Tibial nerve (tissue), 4 donors: ENCODE results near the gene ZNRF3. TPM values are rescaled to one million over a fixed set of nuclear protein-coding genes. Genes with fewer than 3 reads are reported as not detected.
"Not testable (repeated sequence)": the region's sequence is repeated elsewhere in the genome, so short reads cannot be mapped to it uniquely, and the experiment has no call there.

ENCODE experiments used
- DNase-seq, 2 donors: peaks; one replicate each; pipeline ENCODE4 v3.0.0-alpha.2; 2019; ENCODE audit warnings: low spot score in 2 of 2
- H3K27ac ChIP-seq, 4 donors: fragments of 200-600 bp; sonication (generic) in 3 of 4; one replicate each; pipeline ENCODE4 v1.5.1; 2017 to 2019; ENCODE audit warnings: mild to moderate bottlenecking in 1 of 4
- H3K27me3 ChIP-seq, 2 donors: fragments of 200-600 bp; sonication (generic) in 1 of 2; one replicate each; pipeline versions ENCODE4 v1.5.1 to v1.6.0; 2017 to 2019
- H3K36me3 ChIP-seq, 3 donors: fragments of 200-600 bp; sonication (generic); one replicate each; pipeline ENCODE4 v1.5.1; 2018 to 2019
- H3K4me1 ChIP-seq, 4 donors: fragments of 200-600 bp; sonication (generic) in 3 of 4; one replicate each; pipeline ENCODE4 v1.5.1; 2017 to 2019
- H3K4me3 ChIP-seq, 4 donors: fragments of 200-600 bp; sonication (generic) in 3 of 4; one replicate each; pipeline ENCODE4 v1.5.1; 2017 to 2019; ENCODE audit warnings: mild to moderate bottlenecking in 1 of 4, moderate library complexity in 1 of 4
- H3K9me3 ChIP-seq, 4 donors: fragments of 200-600 bp; sonication (generic) in 3 of 4; one replicate each; pipeline ENCODE4 v1.5.1; 2017 to 2019
- EP300 ChIP-seq, 2 donors: sonication (generic); formaldehyde crosslinking; IDR thresholded peaks; one replicate each; pipeline ENCODE4 v1.6.1; 2017; ENCODE audit warnings: antibody characterized with exemption in 2 of 2, mild to moderate bottlenecking in 1 of 2
- POLR2A ChIP-seq, 2 donors: fragments of 450-650 bp; IDR thresholded peaks; one replicate each; pipeline ENCODE4 v1.6.1; 2017; ENCODE audit warnings: antibody characterized with exemption in 2 of 2, mild to moderate bottlenecking in 2 of 2, moderate library complexity in 2 of 2
- WGBS, 2 donors: methylation state at CpG; one replicate each; pipeline ENCODE4 v1.1.5; 2018; 5-methylcytosine and 5-hydroxymethylcytosine counted together
- total RNA-seq, 4 donors: library from RNA; depleted of rRNA; stranded (reverse); fragments of >200 nt; gene quantifications; one replicate each; pipeline ENCODE4 v1.1.0, GENCODE V29; 2016
- TF ChIP-seq, protein P1 (sequence below), 5 experiments: fragments of 200-600 bp in 3 of 5; fragments of 450-650 bp in 2 of 5; sonication (generic) in 3 of 5; IDR thresholded peaks; one replicate each; pipeline ENCODE4 v1.5.1; 2016 to 2019; ENCODE audit warnings: antibody characterized with exemption in 5 of 5, mild to moderate bottlenecking in 3 of 5, moderate library complexity in 2 of 5

The ZNRF3 gene
- total RNA-seq, 4 donors from 2014 or later, result 18.0 to 37.9 (median 23.5) TPM

DNA sequence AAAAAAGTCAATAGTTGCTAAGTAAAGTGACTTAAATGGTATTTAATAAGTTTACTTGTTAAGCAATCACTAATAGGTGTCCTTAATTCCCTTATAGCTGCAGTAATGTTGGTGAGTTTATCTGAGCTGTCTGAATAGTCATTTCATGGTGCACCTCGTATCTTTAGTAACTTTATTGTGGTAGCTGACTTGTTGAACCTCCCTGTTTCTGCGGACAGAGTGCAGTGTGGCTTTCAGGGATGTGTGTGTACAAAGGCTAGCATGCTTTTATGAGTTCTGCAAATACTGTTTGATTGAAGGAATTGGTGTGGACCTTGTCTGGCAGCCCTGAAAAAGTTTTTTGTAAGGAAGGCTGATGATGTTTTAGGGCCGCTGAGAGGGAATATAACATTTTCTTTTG is 2.6 kb downstream of the ZNRF3 start:
- TF ChIP-seq POLR2A (IDR thresholded peaks at IDR 0.05) (no peak), EP300 (IDR thresholded peaks at IDR 0.05) (no peak)
- TF ChIP-seq, protein P1, sequence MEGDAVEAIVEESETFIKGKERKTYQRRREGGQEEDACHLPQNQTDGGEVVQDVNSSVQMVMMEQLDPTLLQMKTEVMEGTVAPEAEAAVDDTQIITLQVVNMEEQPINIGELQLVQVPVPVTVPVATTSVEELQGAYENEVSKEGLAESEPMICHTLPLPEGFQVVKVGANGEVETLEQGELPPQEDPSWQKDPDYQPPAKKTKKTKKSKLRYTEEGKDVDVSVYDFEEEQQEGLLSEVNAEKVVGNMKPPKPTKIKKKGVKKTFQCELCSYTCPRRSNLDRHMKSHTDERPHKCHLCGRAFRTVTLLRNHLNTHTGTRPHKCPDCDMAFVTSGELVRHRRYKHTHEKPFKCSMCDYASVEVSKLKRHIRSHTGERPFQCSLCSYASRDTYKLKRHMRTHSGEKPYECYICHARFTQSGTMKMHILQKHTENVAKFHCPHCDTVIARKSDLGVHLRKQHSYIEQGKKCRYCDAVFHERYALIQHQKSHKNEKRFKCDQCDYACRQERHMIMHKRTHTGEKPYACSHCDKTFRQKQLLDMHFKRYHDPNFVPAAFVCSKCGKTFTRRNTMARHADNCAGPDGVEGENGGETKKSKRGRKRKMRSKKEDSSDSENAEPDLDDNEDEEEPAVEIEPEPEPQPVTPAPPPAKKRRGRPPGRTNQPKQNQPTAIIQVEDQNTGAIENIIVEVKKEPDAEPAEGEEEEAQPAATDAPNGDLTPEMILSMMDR (IDR thresholded peaks at IDR 0.05), result no peak
- peaks cover 0 to 48% (median 16%) of the 10 kb centered on the region in 4 donors for H3K4me1 ChIP-seq
- H3K9me3 ChIP-seq, result no peaks in the 10 kb centered on the region
- H3K36me3 ChIP-seq, result no peaks in the 10 kb centered on the region
- no peak overlapping the region for H3K27ac ChIP-seq
- H3K4me3 ChIP-seq, result no peak overlapping the region
- H3K27me3 ChIP-seq, result no peaks in the 10 kb centered on the region
- no peak for DNase-seq
- 72 to 77% methylated on average over 3 of the region's 3 CpGs for WGBS, 2 donors

DNA sequence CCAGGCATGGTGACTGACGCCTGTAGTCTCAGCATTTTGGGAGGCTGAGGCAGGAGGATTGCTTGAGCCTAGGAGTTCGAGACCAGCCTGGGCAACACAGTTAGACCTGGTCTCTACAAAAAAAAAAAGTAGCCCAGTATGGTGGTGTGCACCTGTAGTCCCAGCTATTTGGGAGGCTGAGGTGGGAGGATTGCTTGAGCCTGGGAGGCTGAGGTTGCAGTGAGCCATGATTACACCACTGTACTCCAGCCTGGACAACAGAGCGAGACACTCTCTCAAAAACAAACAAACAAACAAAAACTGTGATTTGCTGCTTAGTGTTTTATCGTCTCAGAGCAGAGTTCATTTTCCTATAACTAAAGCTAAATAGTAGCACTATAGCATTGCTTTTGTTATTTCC is 3.3 kb downstream of the ZNRF3 start:
- peaks cover 0 to 49% (median 16%) of the 10 kb centered on the region in 4 donors for H3K4me1 ChIP-seq
- 95 to 99% methylated on average over 4 of the region's 4 CpGs for WGBS, 2 donors
- H3K4me3 ChIP-seq, result not testable (repeated sequence)

DNA sequence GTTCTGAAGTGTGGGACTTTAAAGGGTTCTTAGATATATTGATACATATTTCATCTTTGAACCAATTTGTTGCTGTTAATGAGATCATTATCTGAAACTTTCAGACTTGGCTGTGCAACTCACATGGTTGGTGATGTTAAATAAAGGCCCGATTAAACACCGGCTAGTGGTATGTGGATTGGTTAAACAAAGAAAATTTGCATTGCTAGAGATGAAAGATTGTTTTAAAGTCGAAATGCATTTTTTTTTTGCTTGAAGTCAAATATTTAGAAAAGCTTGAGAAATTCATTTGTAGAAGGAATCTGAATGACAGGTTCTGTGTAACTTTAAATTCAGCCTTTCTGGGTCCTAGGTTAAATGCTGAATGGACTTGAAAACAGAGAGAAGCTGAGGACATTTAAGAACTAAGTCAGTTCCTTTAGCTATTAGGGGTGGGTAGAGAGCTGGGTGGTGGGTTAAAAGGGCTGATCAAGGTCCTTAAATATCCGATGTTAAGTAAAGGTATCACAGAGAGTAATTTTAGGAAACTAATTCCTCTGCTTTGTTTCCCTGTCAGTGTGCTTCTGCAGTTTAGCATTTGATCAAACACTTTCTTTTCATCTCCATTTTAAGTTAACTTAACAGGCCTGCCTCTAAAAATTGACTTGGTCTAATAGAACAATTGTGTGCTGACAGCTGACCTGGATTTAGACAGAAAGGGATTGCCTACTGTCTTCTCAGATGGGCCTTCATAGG is 4.5 kb downstream of the ZNRF3 start:
- Histone ChIP-seq H3K36me3 (no peaks in the 10 kb centered on the region), H3K27me3 (no peaks in the 10 kb centered on the region), H3K4me1 (peaks cover 0 to 52% (median 10%) of the 10 kb centered on the region in 4 donors), H3K9me3 (no peaks in the 10 kb centered on the region), H3K4me3 (no peak overlapping the region), H3K27ac (no peak overlapping the region)
- WGBS, 2 donors, result 67 to 68% methylated on average over 4 of the region's 4 CpGs
- TF ChIP-seq POLR2A (IDR thresholded peaks at IDR 0.05), result no peak
- TF ChIP-seq, protein P1 (IDR thresholded peaks at IDR 0.05), result no peak
- TF ChIP-seq EP300 (IDR thresholded peaks at IDR 0.05), result no peak
- no peak for DNase-seq

More for the DNA sequence above, 3.3 kb downstream of the ZNRF3 start:
- not testable (repeated sequence) for DNase-seq, H3K36me3 ChIP-seq, H3K9me3 ChIP-seq, H3K27ac ChIP-seq, H3K27me3 ChIP-seq

DNA sequence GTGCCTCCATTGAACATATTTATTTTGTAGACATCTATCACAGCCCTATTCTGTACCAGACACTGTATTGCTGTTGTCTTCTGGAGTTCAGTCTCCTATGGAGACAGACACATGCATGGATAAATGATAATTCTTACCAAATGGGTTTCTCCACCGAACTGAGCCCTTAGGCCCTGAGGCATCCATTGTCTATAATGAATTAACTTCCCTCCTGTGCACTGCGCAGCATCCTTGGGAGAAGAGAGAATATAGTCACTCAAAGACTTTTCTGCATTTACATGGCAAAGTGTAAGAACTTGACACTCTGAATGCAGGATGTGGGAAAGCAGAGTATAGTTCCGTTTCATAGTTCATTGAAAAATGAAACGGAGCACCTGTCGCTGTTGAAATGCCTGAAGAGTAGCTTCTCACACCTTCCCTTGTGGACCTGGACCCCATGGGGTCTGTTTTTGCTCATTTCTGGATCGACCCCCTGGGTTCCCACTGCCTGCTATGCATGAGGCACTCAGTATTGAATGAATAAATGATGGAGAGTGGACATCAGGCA is 6.2 kb downstream of the ZNRF3 start:
- TF ChIP-seq EP300 (IDR thresholded peaks at IDR 0.05) (no peak), POLR2A (IDR thresholded peaks at IDR 0.05) (no peak)
- TF ChIP-seq, protein P1 (IDR thresholded peaks at IDR 0.05), result no peak
- no peak for DNase-seq
- no peak overlapping the region for H3K4me3 ChIP-seq
- H3K9me3 ChIP-seq, result no peaks in the 10 kb centered on the region
- H3K4me1 ChIP-seq, result peaks cover 0 to 48% (median 9%) of the 10 kb centered on the region in 4 donors
- no peak overlapping the region for H3K27ac ChIP-seq
- no peaks in the 10 kb centered on the region for H3K36me3 ChIP-seq
- no peaks in the 10 kb centered on the region for H3K27me3 ChIP-seq
- 89 to 93% methylated on average over 6 of the region's 6 CpGs for WGBS, 2 donors

DNA sequence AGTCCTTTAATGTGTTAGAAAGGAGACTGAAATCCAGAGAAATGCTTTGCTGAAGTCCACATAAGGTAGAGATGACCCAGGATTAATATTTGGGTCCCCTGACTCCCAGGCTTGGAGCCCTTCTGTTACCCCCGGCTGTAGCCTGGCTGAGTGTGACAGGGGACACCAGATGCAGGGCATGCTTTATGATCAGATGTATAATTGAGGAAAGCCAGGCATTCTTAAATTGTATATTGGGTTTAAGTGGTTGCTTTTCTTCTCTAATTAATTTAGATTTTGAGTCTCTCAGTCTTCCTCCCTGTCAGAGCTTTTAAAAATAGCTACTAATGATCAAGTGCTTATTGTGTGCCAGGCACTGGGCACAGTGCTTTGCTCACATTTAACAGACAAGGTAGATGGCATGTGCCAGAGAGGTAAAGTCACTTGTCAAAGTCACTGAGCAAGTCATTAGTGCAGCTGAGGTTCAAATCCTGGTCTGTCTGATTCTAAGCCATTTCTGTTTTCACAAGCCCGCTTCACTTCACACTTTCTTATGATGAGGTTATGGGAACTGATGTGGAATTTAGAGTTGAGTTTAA is 7.9 kb downstream of the ZNRF3 start:
- DNase-seq, result no peak
- 92 to 93% methylated on average over 2 of the region's 2 CpGs for WGBS, 2 donors

More for the DNA sequence above, 7.9 kb downstream of the ZNRF3 start:
- Histone ChIP-seq H3K27me3 (no peaks in the 10 kb centered on the region), H3K4me1 (peaks cover 0 to 31% (median 0%) of the 10 kb centered on the region in 4 donors), H3K9me3 (no peaks in the 10 kb centered on the region), H3K4me3 (no peak overlapping the region), H3K27ac (no peak overlapping the region), H3K36me3 (no peaks in the 10 kb centered on the region)
- TF ChIP-seq EP300 (IDR thresholded peaks at IDR 0.05), result no peak
- TF ChIP-seq, protein P1 (IDR thresholded peaks at IDR 0.05), result no peak
- no peak for TF ChIP-seq POLR2A (IDR thresholded peaks at IDR 0.05)
